Measurements from ENCODE around the gene GTF2F2.
"Not testable (repeated sequence)": the region's sequence is repeated elsewhere in the genome, so short reads cannot be mapped to it uniquely, and the experiment has no call there.

Gene GTF2F2

GRCh38 chr13:45180713-45181601 lies 60.6 kb downstream of the GTF2F2 start:
- no peak for DNase-seq

GRCh38 chr13:45184693-45185092 lies 64.4 kb downstream of the GTF2F2 start:
- DNase-seq: no peak

GRCh38 chr13:45185286-45185685 lies 65.0 kb downstream of the GTF2F2 start:
- no peak for DNase-seq

- DNase-seq: not testable (repeated sequence)
These were observed 68.8 kb downstream of the GTF2F2 start for GRCh38 chr13:45189077-45189476.

- DNase-seq: not testable (repeated sequence)
These were observed 69.2 kb downstream of the GTF2F2 start for GRCh38 chr13:45189511-45189910.

GRCh38 chr13:45191874-45192273 lies 71.6 kb downstream of the GTF2F2 start:
- DNase-seq: no peak

GRCh38 chr13:45194081-45194939 lies 74.0 kb downstream of the GTF2F2 start:
- DNase-seq: peak; percentile 89

- DNase-seq: no peak
These were observed 75.1 kb downstream of the GTF2F2 start for GRCh38 chr13:45195421-45195820.

GRCh38 chr13:45196096-45196495 lies 75.8 kb downstream of the GTF2F2 start:
- DNase-seq: no peak

GRCh38 chr13:45196622-45197021 lies 76.3 kb downstream of the GTF2F2 start:
- no peak for DNase-seq

GRCh38 chr13:45198041-45198440 lies 77.7 kb downstream of the GTF2F2 start:
- DNase-seq: no peak

GRCh38 chr13:45198924-45199323 lies 78.6 kb downstream of the GTF2F2 start:
- no peak for DNase-seq

GRCh38 chr13:45199711-45200110 lies 79.4 kb downstream of the GTF2F2 start:
- no peak for DNase-seq

GRCh38 chr13:45200701-45201232 lies 80.5 kb downstream of the GTF2F2 start, which contains the start of gene KCTD4:
Gene KCTD4 (minus strand): TSS chr13:45201045. CDS start chr13:45194567, 6,478 bp downstream.
- DNase-seq: no peak

- DNase-seq: no peak
These were observed 84.8 kb downstream of the GTF2F2 start for GRCh38 chr13:45205124-45205523.

- DNase-seq: no peak
These were observed 86.0 kb downstream of the GTF2F2 start for GRCh38 chr13:45206340-45206739.

- no peak for DNase-seq
These were observed 87.0 kb downstream of the GTF2F2 start for GRCh38 chr13:45207319-45207718.

GRCh38 chr13:45208132-45208531 lies 87.8 kb downstream of the GTF2F2 start:
- no peak for DNase-seq

- no peak for DNase-seq
These were observed 88.9 kb downstream of the GTF2F2 start for GRCh38 chr13:45209229-45209628.

- no peak for DNase-seq
These were observed 95.2 kb downstream of the GTF2F2 start for GRCh38 chr13:45215392-45216077.

- no peak for DNase-seq
These were observed 95.9 kb downstream of the GTF2F2 start for GRCh38 chr13:45216193-45216592.

GRCh38 chr13:45218689-45219088 lies 98.4 kb downstream of the GTF2F2 start:
- no peak for DNase-seq

Data from femur (tissue), 1 donor.